NCI-H2107 treated with DMSO at 0.1 percent for 48 hours (cell line): ENCODE results near the gene COX7A2.

Experiments used
- DNase-seq: peaks from one replicate; lab custom pipeline; 2025; ENCODE audit not compliant: unreplicated experiment; lab: John Stamatoyannopoulos, UW

COX7A2 gene

GRCh38 chr6:75222261-75222660 is 21.3 kb downstream of the COX7A2 start:
- DNase-seq: no peak

- DNase-seq: no peak
Observed at GRCh38 chr6:75221116-75221515, 22.5 kb downstream of the COX7A2 start.

DNA sequence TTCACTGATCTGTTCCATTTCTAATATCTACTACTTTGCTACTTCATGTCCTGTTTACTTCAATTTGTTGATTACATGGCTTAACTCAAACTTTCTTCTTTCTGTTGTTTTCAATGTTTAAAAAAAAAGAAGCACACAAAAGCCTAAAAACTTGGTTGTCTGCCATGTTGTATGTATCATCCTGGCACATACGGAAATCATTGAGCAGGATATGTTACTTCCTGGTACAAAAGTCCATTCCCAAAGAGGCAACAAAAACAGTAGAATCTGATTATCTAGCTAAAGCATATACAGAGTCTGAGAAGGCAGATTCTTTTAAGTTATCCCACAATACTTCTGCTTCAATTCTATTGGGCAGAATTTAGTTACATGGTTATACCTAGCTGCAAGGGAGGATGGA is 23.2 kb downstream of the COX7A2 start:
- no peak for DNase-seq

- DNase-seq: no peak
Observed at GRCh38 chr6:75219263-75219662, 24.3 kb downstream of the COX7A2 start.

DNA sequence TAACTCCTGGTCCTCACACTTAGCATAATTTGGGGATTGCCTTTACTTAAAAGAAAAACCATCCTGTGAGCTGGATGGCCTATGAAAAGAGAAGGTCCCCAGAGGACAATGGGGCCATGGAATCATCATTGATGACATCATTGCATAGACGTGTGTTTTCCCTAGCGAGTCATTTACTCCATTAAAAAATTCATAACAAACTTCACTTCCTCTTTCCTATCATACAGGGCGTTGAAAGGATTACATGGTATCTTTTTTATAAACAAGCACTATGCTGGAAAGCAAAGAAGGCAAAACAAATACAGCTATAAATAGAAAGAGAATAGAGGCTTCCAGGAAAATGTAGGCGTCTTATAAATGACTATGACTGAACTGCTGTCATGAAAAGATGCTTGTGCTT is 26.4 kb downstream of the COX7A2 start:
- DNase-seq: no peak

GRCh38 chr6:75215291-75215690 is 28.3 kb downstream of the COX7A2 start:
- no peak for DNase-seq

DNA sequence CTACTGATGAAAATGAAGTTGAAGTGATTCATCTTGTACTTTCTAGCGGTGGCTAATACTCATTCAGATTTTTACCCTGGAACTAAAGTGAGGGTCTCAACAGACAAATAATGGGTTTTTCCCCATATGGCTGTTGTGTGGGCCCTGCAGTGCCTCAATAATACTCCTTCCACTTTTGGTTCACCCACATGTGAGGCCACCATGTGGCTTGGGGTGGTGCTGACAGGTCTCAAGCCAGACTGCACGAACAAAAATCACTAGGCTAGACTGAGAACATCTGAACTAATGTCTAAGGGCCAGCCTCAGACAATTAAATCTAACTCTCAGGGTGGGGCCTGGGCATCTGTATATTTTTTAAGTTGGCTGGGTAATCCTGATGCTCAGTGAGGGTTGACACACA is 29.9 kb downstream of the COX7A2 start:
- no peak for DNase-seq

DNA sequence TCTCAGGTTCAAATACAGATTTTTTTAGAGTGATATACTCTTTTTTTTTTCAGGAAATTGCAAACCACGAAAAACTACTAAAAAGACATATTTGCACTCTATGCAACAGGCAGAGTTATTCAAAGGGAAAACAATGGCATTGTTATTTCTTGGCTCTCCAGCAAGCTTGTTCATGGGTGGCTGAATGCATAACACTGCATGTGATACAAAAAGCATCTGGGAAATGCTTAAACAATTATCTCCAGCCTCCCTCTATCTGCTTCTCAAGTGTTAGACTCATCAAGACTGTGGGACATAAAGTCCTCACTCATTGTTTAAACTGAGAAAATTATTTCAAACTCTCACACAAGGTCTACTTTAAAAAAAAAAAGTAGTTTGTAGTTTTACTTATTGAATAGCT is 30.5 kb downstream of the COX7A2 start:
- no peak for DNase-seq

DNA sequence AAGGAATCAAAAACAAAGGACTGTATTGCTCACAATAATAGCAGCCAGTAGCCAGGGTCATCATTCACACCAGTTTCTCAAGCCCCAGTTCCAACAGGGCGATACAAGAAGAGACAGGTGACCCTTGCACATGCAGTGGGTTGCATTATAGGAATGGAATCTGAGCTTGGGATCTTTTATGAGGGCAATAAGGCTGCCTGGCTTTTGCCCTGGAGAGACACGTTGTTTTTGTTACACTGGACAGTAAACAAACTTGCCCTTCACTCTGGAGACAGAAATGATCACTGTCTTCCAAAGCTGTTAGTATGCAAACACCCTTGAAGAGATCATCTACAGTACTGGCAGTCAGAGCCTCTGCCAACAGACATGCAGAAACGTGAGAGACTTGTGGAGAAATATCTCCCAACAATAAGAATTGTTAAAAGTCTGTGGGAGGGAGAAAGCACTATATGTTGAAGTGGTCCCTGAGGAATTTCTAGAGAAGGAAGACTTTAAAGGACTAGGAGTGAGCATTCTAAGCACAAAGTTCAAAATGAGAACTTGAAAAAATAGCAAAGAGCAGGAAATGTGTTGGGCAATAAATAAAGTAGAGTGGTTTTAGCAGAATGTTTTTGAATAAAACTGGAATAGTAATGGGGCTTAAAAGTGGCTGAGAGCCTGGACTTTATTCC is 31.5 kb downstream of the COX7A2 start:
- no peak for DNase-seq

- DNase-seq: peak; percentile 62
Observed at GRCh38 chr6:75210885-75211739, 32.5 kb downstream of the COX7A2 start.

GRCh38 chr6:75209184-75209723 is 34.3 kb downstream of the COX7A2 start:
- no peak for DNase-seq

DNA sequence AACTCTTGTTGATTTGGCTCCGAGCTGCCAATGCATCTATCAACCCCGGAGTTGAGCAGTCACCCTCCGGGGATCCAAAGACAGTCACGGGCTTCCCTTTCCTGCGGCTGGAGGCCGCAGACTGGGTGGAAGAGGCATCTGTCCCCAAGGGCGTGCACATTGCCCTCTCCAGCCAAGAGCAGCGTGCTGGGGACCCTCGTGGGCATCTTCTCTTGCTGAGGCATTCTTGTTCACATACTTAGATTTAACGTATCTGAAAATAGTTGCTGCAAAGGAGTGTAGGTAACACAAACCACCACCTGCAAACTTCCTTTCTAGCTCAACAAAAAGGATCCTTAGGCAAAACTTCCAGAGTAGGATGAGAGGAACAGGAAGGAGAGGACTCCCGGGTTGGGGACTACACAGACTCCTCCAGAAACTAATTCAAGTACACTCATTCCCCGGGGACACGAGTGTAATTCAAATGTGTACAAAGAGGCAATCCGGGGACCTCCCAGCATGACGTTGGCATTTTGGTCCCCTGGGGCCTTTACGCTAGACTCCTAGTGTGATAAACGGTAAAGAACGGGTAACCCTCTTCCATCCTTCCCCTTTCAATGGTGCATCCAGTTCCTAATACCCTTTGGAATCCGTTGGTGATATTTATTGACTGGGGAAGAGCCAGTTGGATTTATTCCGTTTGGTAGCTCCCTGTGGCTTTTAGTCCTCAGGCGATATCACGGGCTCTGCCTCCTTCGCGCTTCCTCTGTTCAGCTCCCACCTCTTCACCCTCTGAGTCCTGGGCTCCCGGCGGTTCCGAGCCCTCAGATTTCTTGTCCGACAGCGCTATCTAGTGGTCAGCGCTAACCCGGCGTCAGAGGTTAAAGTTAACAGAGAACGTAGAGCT is 35.1 kb downstream of the COX7A2 start:
- peak; percentile 39 for DNase-seq

DNA sequence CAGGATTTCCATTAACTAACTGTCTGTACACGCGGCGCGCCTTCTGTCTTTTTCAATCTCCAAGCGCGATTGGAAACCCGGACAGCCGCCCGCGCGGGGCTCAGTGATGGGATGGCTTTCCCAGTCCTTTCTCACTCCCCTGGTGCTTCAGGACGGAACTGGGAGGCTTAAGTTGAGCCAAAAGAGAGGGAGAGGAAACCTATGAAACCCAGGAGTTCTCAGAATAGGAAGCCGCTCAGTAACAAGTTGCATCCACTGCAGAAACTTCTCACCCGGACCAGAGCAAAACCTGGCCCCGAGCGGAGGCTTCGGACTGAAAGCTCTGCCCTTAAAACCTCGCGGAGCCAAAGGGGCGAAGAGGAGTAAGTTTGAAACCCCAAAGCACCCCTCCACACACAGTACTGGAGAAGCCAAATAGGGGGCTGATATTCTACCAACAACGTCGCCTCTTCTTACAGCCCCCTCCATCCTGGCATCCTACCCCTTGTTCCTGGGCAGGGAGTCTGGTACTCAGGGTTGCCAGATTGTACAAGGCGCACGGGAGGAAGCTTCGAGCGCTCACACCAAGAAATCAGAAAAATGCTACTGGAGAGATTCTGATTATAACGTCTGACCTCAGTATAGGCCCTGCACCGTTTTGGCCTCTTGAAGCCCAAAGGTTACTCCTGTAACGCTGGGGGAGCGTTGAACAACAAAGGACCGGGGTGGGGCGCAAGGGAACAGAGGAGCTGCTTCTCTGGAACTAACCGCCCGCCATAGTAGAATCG is 36.8 kb downstream of the COX7A2 start:
- no peak for DNase-seq

- no peak for DNase-seq
Observed at GRCh38 chr6:75205776-75206575, 37.6 kb downstream of the COX7A2 start, which contains the start of gene COL12A1. COL12A1 (minus strand) TSS chr6:75206053; CDS start chr6:75202792, 3,261 bp downstream.

DNA sequence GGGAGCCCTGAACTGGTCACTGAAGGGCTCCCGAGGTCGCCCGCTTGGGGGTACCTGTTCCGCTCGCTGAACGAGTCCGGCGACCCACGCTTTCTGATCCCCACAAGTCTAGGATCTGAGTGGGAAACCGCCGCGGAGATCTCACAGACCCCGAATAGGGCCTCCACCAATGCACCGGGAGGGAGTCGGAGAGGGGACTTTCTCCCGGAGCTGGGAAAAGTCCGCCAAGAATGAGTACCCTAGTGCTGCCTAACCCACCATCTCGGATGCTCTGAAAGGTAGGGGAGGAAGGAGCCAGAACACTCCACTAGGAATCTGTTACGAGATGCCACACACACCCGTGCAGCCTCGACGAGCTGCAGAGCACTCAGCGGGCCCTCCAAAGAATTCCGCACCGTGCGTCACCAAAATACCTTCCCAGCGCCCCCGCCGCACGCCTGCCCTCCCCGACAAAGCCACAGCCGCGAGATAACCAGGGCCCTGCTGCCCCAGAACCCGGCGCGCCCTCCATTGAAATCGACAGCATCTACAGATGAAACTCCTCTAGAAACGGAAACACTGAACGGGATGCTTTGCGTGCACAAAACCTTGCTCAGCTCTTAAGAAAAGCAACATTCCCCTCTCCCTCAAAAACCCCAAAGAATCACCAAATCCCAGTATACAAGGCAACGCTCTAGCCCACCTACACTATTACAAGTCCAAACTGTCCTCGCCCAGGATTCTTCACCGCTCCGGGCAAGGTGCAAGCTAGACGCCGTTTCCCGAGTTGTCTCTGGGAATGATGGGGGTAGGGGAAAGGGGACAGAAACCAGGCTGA is 38.4 kb downstream of the COX7A2 start:
- no peak for DNase-seq

- peak; percentile 53 for DNase-seq
Observed at GRCh38 chr6:75204217-75204958, 39.2 kb downstream of the COX7A2 start.

DNA sequence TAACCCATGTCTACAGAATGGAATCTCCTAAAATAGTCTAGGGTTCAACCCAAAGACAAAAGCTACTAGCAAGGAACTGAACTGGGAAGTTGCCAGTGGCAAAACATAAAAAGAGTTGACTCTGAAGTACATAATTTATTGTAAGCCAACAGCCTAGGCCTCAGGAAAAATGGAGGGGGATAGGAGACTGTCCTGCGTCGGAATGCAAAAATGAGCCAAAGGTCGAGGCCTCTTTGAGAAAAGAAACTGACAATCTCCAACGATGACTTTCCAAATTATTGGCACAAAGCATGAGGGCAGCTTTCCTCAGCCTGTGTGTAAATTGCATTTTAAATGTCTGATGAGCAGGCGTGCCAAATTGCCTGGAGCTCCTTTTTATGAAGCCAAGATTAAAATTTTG is 39.9 kb downstream of the COX7A2 start:
- no peak for DNase-seq

- DNase-seq: no peak
Observed at GRCh38 chr6:75202676-75203131, 40.9 kb downstream of the COX7A2 start.
